ENCODE data around the gene SLC9A2. TPM values are rescaled to one million over a fixed set of nuclear protein-coding genes. Genes with fewer than 3 reads are reported as not detected.

Gene SLC9A2
- total and polyA plus RNA-seq, 5 donors from 2014 or later: not detected

Other genes with a start within 250 kb of the SLC9A2 start
- 0.44 TPM for gene IL18RAP, start 196.4 kb upstream of the SLC9A2 start, total RNA-seq
- under 1 TPM in 1 of 4 donors, not detected in 3; 0.41 TPM for gene IL18RAP, start 196.4 kb upstream of the SLC9A2 start, polyA plus RNA-seq
- not detected for gene SLC9A4, start 146.3 kb upstream of the SLC9A2 start, total RNA-seq
- not detected for gene SLC9A4, start 146.3 kb upstream of the SLC9A2 start, polyA plus RNA-seq
- gene TMEM182, start 142.5 kb downstream of the SLC9A2 start, total RNA-seq: 3.3 TPM
- gene TMEM182, start 142.5 kb downstream of the SLC9A2 start, polyA plus RNA-seq: 1 to 10 TPM; 3.3 to 6.5 (median 5.3) TPM

Measured in CD4-positive, CD25-positive, alpha-beta regulatory T cell (primary cell).